ENCODE data around the gene PER1. TPM values are rescaled to one million over a fixed set of nuclear protein-coding genes. Genes with fewer than 3 reads are reported as not detected.
A peak's percentile ranks its signal among the peaks of the same experiment; 100 is the strongest.

Gene PER1
- total and polyA plus RNA-seq, 2 of the 13 experiments (the other 11 are each of a cell fraction or from before 2014, with no cell fraction given): 2.6 to 3.6 TPM

- TF ChIP-seq MEIS2 (CRISPR knock-in tag; IDR thresholded peaks at IDR 0.05) (peak; percentile 65; the same call in 1 of the 2 replicates), ISL2 (CRISPR knock-in tag; IDR thresholded peaks at IDR 0.05) (no peak; the same call in none of the 2 replicates), YEATS2 (CRISPR knock-in tag; IDR thresholded peaks at IDR 0.05; ENCODE audit: borderline replicate concordance) (peak; percentile 93), UBTF (CRISPR knock-in tag; IDR thresholded peaks at IDR 0.05) (peak; percentile 48; the same call in 1 of the 2 replicates), HNRNPL (IDR thresholded peaks at IDR 0.05; ENCODE audit: low read depth, low read length) (0 out of 2 replicates have a peak, but pooled peaks have one; percentile 21), ZNF510 (CRISPR knock-in tag; IDR thresholded peaks at IDR 0.05; ENCODE audit: low read depth) (no peak), ZNF652 (CRISPR knock-in tag; IDR thresholded peaks at IDR 0.05; ENCODE audit: borderline replicate concordance, low read depth) (peak; percentile 77), FOXP4 (CRISPR knock-in tag; IDR thresholded peaks at IDR 0.05) (peak; percentile 97), RERE (CRISPR knock-in tag; IDR thresholded peaks at IDR 0.05; ENCODE audit: low read depth) (peak; percentile 91; the same call in 1 of the 2 replicates), ZEB1 (IDR thresholded peaks at IDR 0.05; ENCODE audit: insufficient replicate concordance, low read depth) (peak; percentile 93), ONECUT2 (CRISPR knock-in tag; IDR thresholded peaks at IDR 0.05) (peak; percentile 72; the same call in 1 of the 2 replicates), KLF6 (CRISPR knock-in tag; IDR thresholded peaks at IDR 0.05) (peak; percentile 95), ASH2L (IDR thresholded peaks at IDR 0.05; ENCODE audit: insufficient read length, low read depth, low read length) (peak; percentile 67)
Observed at GRCh38 chr17:8173056-8173870, 21.1 kb upstream of the PER1 start (continued).

All from HepG2 (cell line).